Small intestine (tissue), 7 donors: ENCODE data around the gene ARL15. TPM values are rescaled to one million over a fixed set of nuclear protein-coding genes. Genes with fewer than 3 reads are reported as not detected.

Experiments
- DNase-seq, 2 donors: peaks; one replicate each; pipeline versions ENCODE4 v3.0.0 to v3.0.0-alpha.2; 2013
- FAIRE-seq: peaks from 2 replicates; lab custom pipeline; 2012; peaks lifted over from hg19 to GRCh38; lab: Jason Lieb, UNC
- H3K27ac ChIP-seq, 3 donors: one replicate each; pipeline ENCODE4 v1.5.1; 2013; ENCODE audit warnings: low read length in 2 of 3, mild to moderate bottlenecking in 2 of 3, control low read depth in 1 of 3, inconsistent platforms in 1 of 3, low read depth in 1 of 3, moderate library complexity in 1 of 3
- H3K27me3 ChIP-seq, 3 donors: one replicate each; pipeline ENCODE4 v1.6.1; 2013; ENCODE audit warnings: low read length in 3 of 3, inconsistent platforms in 1 of 3; ENCODE audit not compliant: control insufficient read depth in 3 of 3, insufficient read depth in 3 of 3
- H3K36me3 ChIP-seq, 3 donors: one replicate each; pipeline ENCODE4 v1.6.1; 2013; ENCODE audit warnings: low read length in 3 of 3, inconsistent platforms in 1 of 3, low read depth in 1 of 3, mild to moderate bottlenecking in 1 of 3, moderate library complexity in 1 of 3; ENCODE audit not compliant: control insufficient read depth in 3 of 3, insufficient read depth in 2 of 3
- H3K4me1 ChIP-seq, 3 donors: one replicate each; pipeline ENCODE4 v1.6.1; 2013; ENCODE audit warnings: low read length in 2 of 3, inconsistent platforms in 1 of 3, low read depth in 1 of 3, mild to moderate bottlenecking in 1 of 3, moderate library complexity in 1 of 3; ENCODE audit not compliant: control insufficient read depth in 3 of 3, insufficient read depth in 2 of 3
- H3K4me3 ChIP-seq, 3 donors: one replicate each; pipeline ENCODE4 v1.5.1; 2013; ENCODE audit warnings: low read length in 3 of 3, control low read depth in 1 of 3, inconsistent platforms in 1 of 3, low read depth in 1 of 3, mild to moderate bottlenecking in 1 of 3, moderate library complexity in 1 of 3
- H3K9me3 ChIP-seq, 2 donors: one replicate each; pipeline ENCODE4 v1.6.1; 2013; ENCODE audit warnings: low read depth in 1 of 2, low read length in 1 of 2; ENCODE audit not compliant: control insufficient read depth in 2 of 2, insufficient read depth in 1 of 2
- WGBS, 3 donors: extraction: QIAGEN DNeasy Blood & Tissue Kit; methylation state at CpG; one replicate each; pipeline ENCODE4 v1.1.7; 2013; 5-methylcytosine and 5-hydroxymethylcytosine counted together
- polyA plus RNA-seq, 4 donors: library from polyadenylated mRNA; stranded (reverse) in 3 of 4; unstranded in 1 of 4; fragments of 200-250 nt in 3 of 4; fragments of 120-200 nt in 1 of 4; gene quantifications; one replicate each; pipeline versions ENCODE4 v1.2.1 to v1.2.3, GENCODE V29; 2013
- donor health status: healthy with polysubstance abuse.
- donor health status: control.
- donor health status: control.
- donor health status: Bipolar disorder and iron deficiency.
- donor health status: healthy.

Gene ARL15
- polyA plus RNA-seq, 4 donors = 16.5 to 61.9 (median 20.5) TPM

- H3K4me1 ChIP-seq = peaks cover 0 to 14% (median 10%) of the 10 kb centered on the region in 3 donors
- no peaks in the 10 kb centered on the region for H3K27me3 ChIP-seq
- no peak overlapping the region for H3K4me3 ChIP-seq
- no peak overlapping the region for H3K27ac ChIP-seq
- no peaks in the 10 kb centered on the region for H3K36me3 ChIP-seq
- whole genome bisulfite sequencing, 3 donors = 54 to 75% (median 56%) methylated on average over 2 of the region's 2 CpGs
- FAIRE-seq = no peak
- no peaks in the 10 kb centered on the region for H3K9me3 ChIP-seq
- no peak for DNase-seq
Observed at GRCh38 chr5:54301220-54301619, 9.2 kb downstream of the ARL15 start.

GRCh38 chr5:54298947-54299346 is 11.4 kb downstream of the ARL15 start:
- no peak overlapping the region for H3K27ac ChIP-seq
- DNase-seq (no peak), FAIRE-seq (no peak)
- H3K4me1 ChIP-seq = peaks cover 2 to 14% (median 9%) of the 10 kb centered on the region in 3 donors
- H3K27me3 ChIP-seq = no peaks in the 10 kb centered on the region
- no peaks in the 10 kb centered on the region for H3K9me3 ChIP-seq
- H3K36me3 ChIP-seq = no peaks in the 10 kb centered on the region
- 95 to 98% (median 95%) methylated on average over 5 of the region's 5 CpGs for WGBS, 3 donors
- no peak overlapping the region for H3K4me3 ChIP-seq

GRCh38 chr5:54296386-54296785 is 14.0 kb downstream of the ARL15 start:
- DNase-seq = peak in 1 of 2 donors; percentile 50
- no peak for FAIRE-seq

GRCh38 chr5:54295651-54296276 is 14.6 kb downstream of the ARL15 start:
- Histone ChIP-seq H3K9me3 (no peaks in the 10 kb centered on the region), H3K36me3 (no peaks in the 10 kb centered on the region), H3K4me3 (no peak overlapping the region), H3K27me3 (no peaks in the 10 kb centered on the region), H3K27ac (no peak overlapping the region), H3K4me1 (peaks cover 0 to 2% (median 2%) of the 10 kb centered on the region in 3 donors)
- WGBS, 3 donors = 59 to 71% (median 64%) methylated on average over 8 of the region's 8 CpGs
- FAIRE-seq (no peak), DNase-seq (no peak)

More at GRCh38 chr5:54296386-54296785, 14.0 kb downstream of the ARL15 start:
- H3K4me3 ChIP-seq = no peak overlapping the region
- no peaks in the 10 kb centered on the region for H3K9me3 ChIP-seq
- H3K27me3 ChIP-seq = no peaks in the 10 kb centered on the region
- H3K36me3 ChIP-seq = no peaks in the 10 kb centered on the region
- peaks cover 0 to 2% (median 2%) of the 10 kb centered on the region in 3 donors for H3K4me1 ChIP-seq
- no peak overlapping the region for H3K27ac ChIP-seq
- WGBS, 3 donors = 11 to 59% (median 25%) methylated on average over 2 of the region's 2 CpGs

- H3K4me3 ChIP-seq = no peak overlapping the region
- no peaks in the 10 kb centered on the region for H3K36me3 ChIP-seq
- peaks cover 0 to 2% (median 2%) of the 10 kb centered on the region in 3 donors for H3K4me1 ChIP-seq
- no peaks in the 10 kb centered on the region for H3K27me3 ChIP-seq
- no peaks in the 10 kb centered on the region for H3K9me3 ChIP-seq
- no peak for FAIRE-seq
- DNase-seq = no peak
- H3K27ac ChIP-seq = no peak overlapping the region
- 65 to 79% (median 66%) methylated on average over 5 of the region's 5 CpGs for WGBS, 3 donors
Observed at GRCh38 chr5:54294097-54294667, 16.2 kb downstream of the ARL15 start.

GRCh38 chr5:54292866-54293265 is 17.5 kb downstream of the ARL15 start:
- no peaks in the 10 kb centered on the region for H3K27me3 ChIP-seq
- DNase-seq (no peak), FAIRE-seq (no peak)
- 98 to 100% (median 100%) methylated on average over 1 of the region's 1 CpG for WGBS, 3 donors
- peaks cover 0 to 2% (median 2%) of the 10 kb centered on the region in 3 donors for H3K4me1 ChIP-seq
- H3K4me3 ChIP-seq = no peak overlapping the region
- H3K9me3 ChIP-seq = peaks cover 0 to 4% of the 10 kb centered on the region in 2 donors
- H3K36me3 ChIP-seq = no peaks in the 10 kb centered on the region
- no peak overlapping the region for H3K27ac ChIP-seq

- no peak overlapping the region for H3K4me3 ChIP-seq
- H3K36me3 ChIP-seq = no peaks in the 10 kb centered on the region
- peaks cover 0 to 4% of the 10 kb centered on the region in 2 donors for H3K9me3 ChIP-seq
- H3K4me1 ChIP-seq = peaks cover 0 to 2% (median 2%) of the 10 kb centered on the region in 3 donors
- H3K27ac ChIP-seq = no peak overlapping the region
- FAIRE-seq (no peak), DNase-seq (no peak)
- 70 to 95% (median 94%) methylated on average over 3 of the region's 3 CpGs for WGBS, 3 donors
- no peaks in the 10 kb centered on the region for H3K27me3 ChIP-seq
Observed at GRCh38 chr5:54291498-54291897, 18.9 kb downstream of the ARL15 start.

- no peak overlapping the region for H3K27ac ChIP-seq
- no peaks in the 10 kb centered on the region for H3K4me1 ChIP-seq
- no peaks in the 10 kb centered on the region for H3K27me3 ChIP-seq
- peaks cover 0 to 4% of the 10 kb centered on the region in 2 donors for H3K9me3 ChIP-seq
- no peak for DNase-seq
- no peak overlapping the region for H3K4me3 ChIP-seq
- FAIRE-seq = no peak
- 87 to 100% (median 100%) methylated on average over 1 of the region's 1 CpG for WGBS, 3 donors
- no peaks in the 10 kb centered on the region for H3K36me3 ChIP-seq
Observed at GRCh38 chr5:54289769-54290168, 20.6 kb downstream of the ARL15 start.
